ENCODE results near the gene FGFR1OP2.

Gene FGFR1OP2

GRCh38 chr12:26987634-26988424 is 49.6 kb downstream of the FGFR1OP2 start:
- H3K36me3 ChIP-seq (ENCODE audit: control insufficient read depth, insufficient read depth, low read length), result peaks cover 7% of the 10 kb centered on the region
- H3K27me3 ChIP-seq (ENCODE audit: control insufficient read depth, insufficient read depth, low read length), result no peaks in the 10 kb centered on the region
- no peaks in the 10 kb centered on the region for H3K4me1 ChIP-seq (ENCODE audit: control insufficient read depth, insufficient read depth, low read length)
- no peak overlapping the region for H3K4me3 ChIP-seq (ENCODE audit: low read depth, low read length)
- no peaks in the 10 kb centered on the region for H3K9me3 ChIP-seq (ENCODE audit: control insufficient read depth, insufficient read depth, low read length)
- H3K9ac ChIP-seq (ENCODE audit: low read depth, low read length), result no peak overlapping the region

GRCh38 chr12:26988703-26989102 is 50.4 kb downstream of the FGFR1OP2 start:
- Histone ChIP-seq H3K36me3 (ENCODE audit: control insufficient read depth, insufficient read depth, low read length) (peaks cover 7% of the 10 kb centered on the region), H3K27me3 (ENCODE audit: control insufficient read depth, insufficient read depth, low read length) (no peaks in the 10 kb centered on the region), H3K9ac (ENCODE audit: low read depth, low read length) (no peak overlapping the region), H3K9me3 (ENCODE audit: control insufficient read depth, insufficient read depth, low read length) (no peaks in the 10 kb centered on the region), H3K4me1 (ENCODE audit: control insufficient read depth, insufficient read depth, low read length) (no peaks in the 10 kb centered on the region), H3K4me3 (ENCODE audit: low read depth, low read length) (no peak overlapping the region)

GRCh38 chr12:26989873-26990272 is 51.6 kb downstream of the FGFR1OP2 start:
- peaks cover 7% of the 10 kb centered on the region for H3K36me3 ChIP-seq (ENCODE audit: control insufficient read depth, insufficient read depth, low read length)
- no peaks in the 10 kb centered on the region for H3K4me1 ChIP-seq (ENCODE audit: control insufficient read depth, insufficient read depth, low read length)
- H3K27me3 ChIP-seq (ENCODE audit: control insufficient read depth, insufficient read depth, low read length), result no peaks in the 10 kb centered on the region
- H3K9me3 ChIP-seq (ENCODE audit: control insufficient read depth, insufficient read depth, low read length), result no peaks in the 10 kb centered on the region
- H3K9ac ChIP-seq (ENCODE audit: low read depth, low read length), result no peak overlapping the region
- no peak overlapping the region for H3K4me3 ChIP-seq (ENCODE audit: low read depth, low read length)

GRCh38 chr12:26991826-26992225 is 53.6 kb downstream of the FGFR1OP2 start:
- no peaks in the 10 kb centered on the region for H3K4me1 ChIP-seq (ENCODE audit: control insufficient read depth, insufficient read depth, low read length)
- peaks cover 4% of the 10 kb centered on the region for H3K36me3 ChIP-seq (ENCODE audit: control insufficient read depth, insufficient read depth, low read length)
- H3K9me3 ChIP-seq (ENCODE audit: control insufficient read depth, insufficient read depth, low read length), result no peaks in the 10 kb centered on the region
- no peak overlapping the region for H3K9ac ChIP-seq (ENCODE audit: low read depth, low read length)
- H3K27me3 ChIP-seq (ENCODE audit: control insufficient read depth, insufficient read depth, low read length), result no peaks in the 10 kb centered on the region
- no peak overlapping the region for H3K4me3 ChIP-seq (ENCODE audit: low read depth, low read length)

GRCh38 chr12:26994109-26994508 is 55.8 kb downstream of the FGFR1OP2 start:
- no peaks in the 10 kb centered on the region for H3K9me3 ChIP-seq (ENCODE audit: control insufficient read depth, insufficient read depth, low read length)
- H3K27me3 ChIP-seq (ENCODE audit: control insufficient read depth, insufficient read depth, low read length), result no peaks in the 10 kb centered on the region
- H3K4me1 ChIP-seq (ENCODE audit: control insufficient read depth, insufficient read depth, low read length), result no peaks in the 10 kb centered on the region
- peaks cover 11% of the 10 kb centered on the region for H3K36me3 ChIP-seq (ENCODE audit: control insufficient read depth, insufficient read depth, low read length)
- H3K9ac ChIP-seq (ENCODE audit: low read depth, low read length), result no peak overlapping the region
- no peak overlapping the region for H3K4me3 ChIP-seq (ENCODE audit: low read depth, low read length)

- H3K36me3 ChIP-seq (ENCODE audit: control insufficient read depth, insufficient read depth, low read length), result peaks cover 7% of the 10 kb centered on the region
- H3K4me3 ChIP-seq (ENCODE audit: low read depth, low read length), result no peak overlapping the region
- no peaks in the 10 kb centered on the region for H3K4me1 ChIP-seq (ENCODE audit: control insufficient read depth, insufficient read depth, low read length)
- no peaks in the 10 kb centered on the region for H3K27me3 ChIP-seq (ENCODE audit: control insufficient read depth, insufficient read depth, low read length)
- H3K9me3 ChIP-seq (ENCODE audit: control insufficient read depth, insufficient read depth, low read length), result no peaks in the 10 kb centered on the region
- H3K9ac ChIP-seq (ENCODE audit: low read depth, low read length), result no peak overlapping the region
Measured at GRCh38 chr12:26995706-26996105, 57.4 kb downstream of the FGFR1OP2 start.

- peaks cover 7% of the 10 kb centered on the region for H3K36me3 ChIP-seq (ENCODE audit: control insufficient read depth, insufficient read depth, low read length)
- H3K9me3 ChIP-seq (ENCODE audit: control insufficient read depth, insufficient read depth, low read length), result no peaks in the 10 kb centered on the region
- no peaks in the 10 kb centered on the region for H3K27me3 ChIP-seq (ENCODE audit: control insufficient read depth, insufficient read depth, low read length)
- no peak overlapping the region for H3K9ac ChIP-seq (ENCODE audit: low read depth, low read length)
- H3K4me1 ChIP-seq (ENCODE audit: control insufficient read depth, insufficient read depth, low read length), result no peaks in the 10 kb centered on the region
- H3K4me3 ChIP-seq (ENCODE audit: low read depth, low read length), result no peak overlapping the region
Measured at GRCh38 chr12:26997003-26997402, 58.7 kb downstream of the FGFR1OP2 start.

- H3K4me1 ChIP-seq (ENCODE audit: control insufficient read depth, insufficient read depth, low read length), result peaks cover 3% of the 10 kb centered on the region
- no peak overlapping the region for H3K4me3 ChIP-seq (ENCODE audit: low read depth, low read length)
- no peaks in the 10 kb centered on the region for H3K27me3 ChIP-seq (ENCODE audit: control insufficient read depth, insufficient read depth, low read length)
- no peaks in the 10 kb centered on the region for H3K9me3 ChIP-seq (ENCODE audit: control insufficient read depth, insufficient read depth, low read length)
- no peak overlapping the region for H3K9ac ChIP-seq (ENCODE audit: low read depth, low read length)
- peaks cover 7% of the 10 kb centered on the region for H3K36me3 ChIP-seq (ENCODE audit: control insufficient read depth, insufficient read depth, low read length)
Measured at GRCh38 chr12:27000961-27001360, 62.7 kb downstream of the FGFR1OP2 start.

GRCh38 chr12:27001663-27002062 is 63.4 kb downstream of the FGFR1OP2 start:
- Histone ChIP-seq H3K36me3 (ENCODE audit: control insufficient read depth, insufficient read depth, low read length) (peaks cover 7% of the 10 kb centered on the region), H3K4me3 (ENCODE audit: low read depth, low read length) (no peak overlapping the region), H3K9me3 (ENCODE audit: control insufficient read depth, insufficient read depth, low read length) (no peaks in the 10 kb centered on the region), H3K27me3 (ENCODE audit: control insufficient read depth, insufficient read depth, low read length) (no peaks in the 10 kb centered on the region), H3K9ac (ENCODE audit: low read depth, low read length) (no peak overlapping the region), H3K4me1 (ENCODE audit: control insufficient read depth, insufficient read depth, low read length) (peaks cover 3% of the 10 kb centered on the region)

- H3K36me3 ChIP-seq (ENCODE audit: control insufficient read depth, insufficient read depth, low read length), result peaks cover 7% of the 10 kb centered on the region
- H3K4me3 ChIP-seq (ENCODE audit: low read depth, low read length), result no peak overlapping the region
- no peaks in the 10 kb centered on the region for H3K9me3 ChIP-seq (ENCODE audit: control insufficient read depth, insufficient read depth, low read length)
- H3K4me1 ChIP-seq (ENCODE audit: control insufficient read depth, insufficient read depth, low read length), result peaks cover 3% of the 10 kb centered on the region
- no peak overlapping the region for H3K9ac ChIP-seq (ENCODE audit: low read depth, low read length)
- H3K27me3 ChIP-seq (ENCODE audit: control insufficient read depth, insufficient read depth, low read length), result no peaks in the 10 kb centered on the region
Measured at GRCh38 chr12:27002141-27002540, 63.9 kb downstream of the FGFR1OP2 start.

GRCh38 chr12:27003421-27004381 is 65.4 kb downstream of the FGFR1OP2 start:
- Histone ChIP-seq H3K36me3 (ENCODE audit: control insufficient read depth, insufficient read depth, low read length) (peaks cover under 1% of the 10 kb centered on the region), H3K4me1 (ENCODE audit: control insufficient read depth, insufficient read depth, low read length) (peaks cover 3% of the 10 kb centered on the region), H3K9ac (ENCODE audit: low read depth, low read length) (no peak overlapping the region), H3K4me3 (ENCODE audit: low read depth, low read length) (no peak overlapping the region), H3K9me3 (ENCODE audit: control insufficient read depth, insufficient read depth, low read length) (no peaks in the 10 kb centered on the region), H3K27me3 (ENCODE audit: control insufficient read depth, insufficient read depth, low read length) (no peaks in the 10 kb centered on the region)
